Measurements from ENCODE around the gene NFATC3.

The NFATC3 gene

DNA sequence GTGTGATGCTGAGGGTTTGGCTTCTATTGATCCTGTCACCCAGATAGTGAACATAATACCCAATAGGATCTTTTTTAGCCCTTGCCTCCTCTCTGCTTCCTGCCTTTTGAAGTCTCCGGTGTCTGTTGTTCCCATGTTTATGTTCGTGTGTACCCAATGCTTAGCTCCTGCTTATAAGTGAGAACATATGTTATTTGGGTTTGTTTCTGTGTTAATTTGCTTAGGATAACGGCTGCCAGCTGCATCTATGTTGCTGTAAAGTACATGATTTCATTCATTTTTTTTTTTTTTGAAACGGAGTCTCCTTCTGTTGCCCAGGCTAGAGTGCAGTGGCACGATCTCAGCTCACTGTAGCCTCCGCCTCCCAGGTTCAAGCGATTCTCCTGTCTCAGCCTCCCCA, 39.1 kb upstream of the NFATC3 start:
- no peak for DNase-seq
- no peak overlapping the region for H3K27ac ChIP-seq (ENCODE audit: low read depth, low read length)
- H2BK12ac ChIP-seq (ENCODE audit: low read length) = no peak overlapping the region
- H3K18ac ChIP-seq (ENCODE audit: low read length) = no peak overlapping the region
- no peak overlapping the region for H3K4ac ChIP-seq (ENCODE audit: low read depth, low read length)
- no peak overlapping the region for H4K91ac ChIP-seq (ENCODE audit: low read depth, low read length)
- no peak overlapping the region for H3K4me2 ChIP-seq (ENCODE audit: low read length)
- H3K27me3 ChIP-seq (ENCODE audit: insufficient read depth, low read length) = no peaks in the 10 kb centered on the region
- no CpG with 5 or more reads among the region's 7 CpGs for WGBS (ENCODE audit: extremely low coverage, insufficient coverage, insufficient read length)
- H4K8ac ChIP-seq (ENCODE audit: low read depth, low read length) = no peak overlapping the region
- no peak overlapping the region for H3K23ac ChIP-seq (ENCODE audit: low read length)
- H2AFZ ChIP-seq (ENCODE audit: insufficient read depth, low read length, poor library complexity) = no peak overlapping the region
- H3K4me3 ChIP-seq (ENCODE audit: low read depth, low read length) = no peak overlapping the region
- H3K79me2 ChIP-seq (ENCODE audit: control insufficient read depth, insufficient read depth, low read length, poor library complexity) = no peaks in the 10 kb centered on the region
- H4K12ac ChIP-seq (ENCODE audit: low read depth, low read length) = no peak overlapping the region
- peaks cover 0 to 12% of the 10 kb centered on the region in 2 experiments for H3K36me3 ChIP-seq (ENCODE audit: control insufficient read depth in 1 of 2, insufficient read depth in 2 of 2, low read length in 2 of 2)
- no peak overlapping the region for H2BK120ac ChIP-seq (ENCODE audit: insufficient read depth, low read length, poor library complexity)
- H2AK5ac ChIP-seq (ENCODE audit: low read length) = no peak overlapping the region
- no peak overlapping the region for H2BK5ac ChIP-seq (ENCODE audit: low read depth, low read length, poor library complexity)
- H3K4me1 ChIP-seq (ENCODE audit: control insufficient read depth in 1 of 2, insufficient read depth in 2 of 2, low read length in 2 of 2) = no peaks in the 10 kb centered on the region
- no peak overlapping the region for H3K9ac ChIP-seq (ENCODE audit: low read length)
- H3K14ac ChIP-seq (ENCODE audit: low read length) = no peak overlapping the region
- H3K9me3 ChIP-seq (ENCODE audit: insufficient read depth, low read depth, low read length) = no peaks in the 10 kb centered on the region
- H3K79me1 ChIP-seq (ENCODE audit: low read length) = no peaks in the 10 kb centered on the region

DNA sequence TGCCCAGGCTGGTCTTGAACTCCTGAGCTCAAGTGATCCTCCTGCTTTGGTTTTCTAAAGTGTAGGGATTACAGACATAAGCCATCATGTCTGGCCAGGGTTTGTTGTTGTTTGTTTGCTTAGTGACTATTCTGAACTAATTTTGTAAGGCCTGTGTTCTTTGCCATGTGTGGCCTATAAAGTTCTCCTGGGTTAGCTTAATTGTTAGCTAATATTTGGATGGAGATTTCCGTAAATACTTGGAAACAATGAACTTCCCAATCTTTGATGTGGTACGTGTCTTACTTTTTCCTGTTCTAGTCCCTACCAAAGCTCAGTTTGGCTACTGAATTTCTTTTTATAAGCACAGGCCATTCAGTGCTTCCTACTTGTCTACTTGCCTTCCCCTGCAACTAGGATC, 37.2 kb upstream of the NFATC3 start:
- Histone ChIP-seq H2BK120ac (ENCODE audit: insufficient read depth, low read length, poor library complexity) (no peak overlapping the region), H3K4me1 (ENCODE audit: control insufficient read depth in 1 of 2, insufficient read depth in 2 of 2, low read length in 2 of 2) (no peaks in the 10 kb centered on the region), H4K12ac (ENCODE audit: low read depth, low read length) (no peak overlapping the region), H3K18ac (ENCODE audit: low read length) (no peak overlapping the region), H2AFZ (ENCODE audit: insufficient read depth, low read length, poor library complexity) (no peak overlapping the region), H3K79me2 (ENCODE audit: control insufficient read depth, insufficient read depth, low read length, poor library complexity) (no peaks in the 10 kb centered on the region), H3K79me1 (ENCODE audit: low read length) (no peaks in the 10 kb centered on the region), H3K4me3 (ENCODE audit: low read depth, low read length) (no peak overlapping the region), H4K8ac (ENCODE audit: low read depth, low read length) (no peak overlapping the region), H4K91ac (ENCODE audit: low read depth, low read length) (no peak overlapping the region), H3K36me3 (ENCODE audit: control insufficient read depth in 1 of 2, insufficient read depth in 2 of 2, low read length in 2 of 2) (peaks cover 2 to 8% of the 10 kb centered on the region in 2 experiments), H3K9ac (ENCODE audit: low read length) (no peak overlapping the region), H3K4me2 (ENCODE audit: low read length) (no peak overlapping the region), H2BK5ac (ENCODE audit: low read depth, low read length, poor library complexity) (no peak overlapping the region), H2AK5ac (ENCODE audit: low read length) (no peak overlapping the region), H3K4ac (ENCODE audit: low read depth, low read length) (no peak overlapping the region), H3K14ac (ENCODE audit: low read length) (no peak overlapping the region), H2BK12ac (ENCODE audit: low read length) (no peak overlapping the region), H3K27ac (ENCODE audit: low read depth, low read length) (no peak overlapping the region), H3K23ac (ENCODE audit: low read length) (no peak overlapping the region), H3K27me3 (ENCODE audit: insufficient read depth, low read length) (no peaks in the 10 kb centered on the region), H3K9me3 (ENCODE audit: insufficient read depth, low read depth, low read length) (no peaks in the 10 kb centered on the region)
- no peak for DNase-seq
- WGBS (ENCODE audit: extremely low coverage, insufficient coverage, insufficient read length) = no CpG with 5 or more reads among the region's 2 CpGs

- no peak overlapping the region for H3K4me2 ChIP-seq (ENCODE audit: low read length)
- DNase-seq = no peak
- no peak overlapping the region for H2AFZ ChIP-seq (ENCODE audit: insufficient read depth, low read length, poor library complexity)
- H2BK120ac ChIP-seq (ENCODE audit: insufficient read depth, low read length, poor library complexity) = no peak overlapping the region
- no peak overlapping the region for H4K91ac ChIP-seq (ENCODE audit: low read depth, low read length)
- peaks cover 4 to 14% of the 10 kb centered on the region in 2 experiments for H3K36me3 ChIP-seq (ENCODE audit: control insufficient read depth in 1 of 2, insufficient read depth in 2 of 2, low read length in 2 of 2)
- no peak overlapping the region for H2BK5ac ChIP-seq (ENCODE audit: low read depth, low read length, poor library complexity)
- H3K9me3 ChIP-seq (ENCODE audit: insufficient read depth, low read depth, low read length) = no peaks in the 10 kb centered on the region
- no peaks in the 10 kb centered on the region for H3K4me1 ChIP-seq (ENCODE audit: control insufficient read depth in 1 of 2, insufficient read depth in 2 of 2, low read length in 2 of 2)
- H2BK12ac ChIP-seq (ENCODE audit: low read length) = no peak overlapping the region
- H3K27ac ChIP-seq (ENCODE audit: low read depth, low read length) = no peak overlapping the region
- H3K4me3 ChIP-seq (ENCODE audit: low read depth, low read length) = no peak overlapping the region
- WGBS (ENCODE audit: extremely low coverage, insufficient coverage, insufficient read length) = no CpG with 5 or more reads among the region's 2 CpGs
- no peak overlapping the region for H3K23ac ChIP-seq (ENCODE audit: low read length)
- H3K27me3 ChIP-seq (ENCODE audit: insufficient read depth, low read length) = no peaks in the 10 kb centered on the region
- H4K8ac ChIP-seq (ENCODE audit: low read depth, low read length) = no peak overlapping the region
- H3K4ac ChIP-seq (ENCODE audit: low read depth, low read length) = no peak overlapping the region
- no peak overlapping the region for H3K18ac ChIP-seq (ENCODE audit: low read length)
- no peak overlapping the region for H4K12ac ChIP-seq (ENCODE audit: low read depth, low read length)
- no peaks in the 10 kb centered on the region for H3K79me2 ChIP-seq (ENCODE audit: control insufficient read depth, insufficient read depth, low read length, poor library complexity)
- no peaks in the 10 kb centered on the region for H3K79me1 ChIP-seq (ENCODE audit: low read length)
- no peak overlapping the region for H3K14ac ChIP-seq (ENCODE audit: low read length)
- H2AK5ac ChIP-seq (ENCODE audit: low read length) = no peak overlapping the region
- no peak overlapping the region for H3K9ac ChIP-seq (ENCODE audit: low read length)
Observed at GRCh38 chr16:68049449-68049848, 35.7 kb upstream of the NFATC3 start.

GRCh38 chr16:68055395-68055794, 29.8 kb upstream of the NFATC3 start:
- H3K79me1 ChIP-seq (ENCODE audit: low read length) = no peaks in the 10 kb centered on the region
- H3K27ac ChIP-seq (ENCODE audit: low read depth, low read length) = no peak overlapping the region
- H3K4me3 ChIP-seq (ENCODE audit: low read depth, low read length) = no peak overlapping the region
- H3K4me1 ChIP-seq (ENCODE audit: control insufficient read depth in 1 of 2, insufficient read depth in 2 of 2, low read length in 2 of 2) = no peaks in the 10 kb centered on the region
- H4K12ac ChIP-seq (ENCODE audit: low read depth, low read length) = no peak overlapping the region
- H3K9ac ChIP-seq (ENCODE audit: low read length) = no peak overlapping the region
- H3K23ac ChIP-seq (ENCODE audit: low read length) = no peak overlapping the region
- WGBS (ENCODE audit: extremely low coverage, insufficient coverage, insufficient read length) = no CpG with 5 or more reads among the region's 3 CpGs
- no peak overlapping the region for H2BK120ac ChIP-seq (ENCODE audit: insufficient read depth, low read length, poor library complexity)
- H2BK12ac ChIP-seq (ENCODE audit: low read length) = no peak overlapping the region
- H3K9me3 ChIP-seq (ENCODE audit: insufficient read depth, low read depth, low read length) = no peaks in the 10 kb centered on the region
- no peak overlapping the region for H3K14ac ChIP-seq (ENCODE audit: low read length)
- no peak overlapping the region for H3K4me2 ChIP-seq (ENCODE audit: low read length)
- no peak overlapping the region for H2BK5ac ChIP-seq (ENCODE audit: low read depth, low read length, poor library complexity)
- no peak overlapping the region for H3K4ac ChIP-seq (ENCODE audit: low read depth, low read length)
- no peaks in the 10 kb centered on the region for H3K79me2 ChIP-seq (ENCODE audit: control insufficient read depth, insufficient read depth, low read length, poor library complexity)
- H4K91ac ChIP-seq (ENCODE audit: low read depth, low read length) = no peak overlapping the region
- no peak overlapping the region for H4K8ac ChIP-seq (ENCODE audit: low read depth, low read length)
- H2AK5ac ChIP-seq (ENCODE audit: low read length) = no peak overlapping the region
- peaks cover 8 to 9% of the 10 kb centered on the region in 2 experiments for H3K36me3 ChIP-seq (ENCODE audit: control insufficient read depth in 1 of 2, insufficient read depth in 2 of 2, low read length in 2 of 2)
- no peak for DNase-seq
- no peaks in the 10 kb centered on the region for H3K27me3 ChIP-seq (ENCODE audit: insufficient read depth, low read length)
- H2AFZ ChIP-seq (ENCODE audit: insufficient read depth, low read length, poor library complexity) = no peak overlapping the region
- no peak overlapping the region for H3K18ac ChIP-seq (ENCODE audit: low read length)
